ENCODE results near the gene SNX30. TPM values are rescaled to one million over a fixed set of nuclear protein-coding genes. Genes with fewer than 3 reads are reported as not detected.

The SNX30 gene
- total and polyA plus RNA-seq, 2 donors from 2014 or later = 7.9 to 22.9 TPM

- H3K9ac ChIP-seq (ENCODE audit: low read length in 3 of 3) = no peak overlapping the region
- no peaks in the 10 kb centered on the region for H3K4me1 ChIP-seq (ENCODE audit: control insufficient read depth in 2 of 3, insufficient read depth in 2 of 3, low read depth in 1 of 3, low read length in 3 of 3)
- H3K4me3 ChIP-seq (ENCODE audit: low read length in 3 of 3) = no peak overlapping the region
- TF ChIP-seq CTCF (IDR thresholded peaks at IDR 0.05; ENCODE audit: borderline replicate concordance, extremely low read depth, insufficient read depth) = no peak
- no peak overlapping the region for H3K27ac ChIP-seq (ENCODE audit: low read depth in 2 of 2, low read length in 2 of 2)
- H3K36me3 ChIP-seq (ENCODE audit: control insufficient read depth in 2 of 3, insufficient read depth in 3 of 3, low read length in 3 of 3) = peaks cover 0 to 11% (median 6%) of the 10 kb centered on the region in 3 donors
- intact Hi-C loops (cut with DNase I) = no loop called here
- H3K27me3 ChIP-seq (ENCODE audit: control insufficient read depth, insufficient read depth, low read length) = no peaks in the 10 kb centered on the region
- DNase-seq (no peak), FAIRE-seq (no peak)
- no peaks in the 10 kb centered on the region for H3K9me3 ChIP-seq (ENCODE audit: control insufficient read depth in 2 of 3, insufficient read depth in 1 of 3, low read length in 3 of 3)
Measured at GRCh38 chr9:112846528-112847488, 96.2 kb downstream of the SNX30 start.

- no peak for FAIRE-seq
- H3K4me3 ChIP-seq (ENCODE audit: low read length in 3 of 3) = no peak overlapping the region
- TF ChIP-seq CTCF (IDR thresholded peaks at IDR 0.05; ENCODE audit: borderline replicate concordance, extremely low read depth, insufficient read depth) = no peak
- H3K27ac ChIP-seq (ENCODE audit: low read depth in 2 of 2, low read length in 2 of 2) = no peak overlapping the region
- no peaks in the 10 kb centered on the region for H3K27me3 ChIP-seq (ENCODE audit: control insufficient read depth, insufficient read depth, low read length)
- H3K9me3 ChIP-seq (ENCODE audit: control insufficient read depth in 2 of 3, insufficient read depth in 1 of 3, low read length in 3 of 3) = no peaks in the 10 kb centered on the region
- intact Hi-C loops (cut with DNase I) = no loop called here
- peaks cover 0 to 19% (median 10%) of the 10 kb centered on the region in 3 donors for H3K36me3 ChIP-seq (ENCODE audit: control insufficient read depth in 2 of 3, insufficient read depth in 3 of 3, low read length in 3 of 3)
- no peaks in the 10 kb centered on the region for H3K4me1 ChIP-seq (ENCODE audit: control insufficient read depth in 2 of 3, insufficient read depth in 2 of 3, low read depth in 1 of 3, low read length in 3 of 3)
- H3K9ac ChIP-seq (ENCODE audit: low read length in 3 of 3) = no peak overlapping the region
- DNase-seq = no peak
Measured at GRCh38 chr9:112848316-112849151, 98.0 kb downstream of the SNX30 start.

GRCh38 chr9:112849363-112849922 lies 98.9 kb downstream of the SNX30 start:
- Histone ChIP-seq H3K36me3 (ENCODE audit: control insufficient read depth in 2 of 3, insufficient read depth in 3 of 3, low read length in 3 of 3) (peaks cover 0 to 27% (median 18%) of the 10 kb centered on the region in 3 donors), H3K27me3 (ENCODE audit: control insufficient read depth, insufficient read depth, low read length) (no peaks in the 10 kb centered on the region), H3K4me1 (ENCODE audit: control insufficient read depth in 2 of 3, insufficient read depth in 2 of 3, low read depth in 1 of 3, low read length in 3 of 3) (no peaks in the 10 kb centered on the region), H3K9ac (ENCODE audit: low read length in 3 of 3) (no peak overlapping the region), H3K9me3 (ENCODE audit: control insufficient read depth in 2 of 3, insufficient read depth in 1 of 3, low read length in 3 of 3) (no peaks in the 10 kb centered on the region), H3K27ac (ENCODE audit: low read depth in 2 of 2, low read length in 2 of 2) (no peak overlapping the region), H3K4me3 (ENCODE audit: low read length in 3 of 3) (no peak overlapping the region)
- no peak for TF ChIP-seq CTCF (IDR thresholded peaks at IDR 0.05; ENCODE audit: borderline replicate concordance, extremely low read depth, insufficient read depth)
- intact Hi-C loops (cut with DNase I) = no loop called here
- DNase-seq (no peak), FAIRE-seq (no peak)
